ENCODE measurements around the gene TUBG2.

The TUBG2 gene

GRCh38 chr17:42677012-42677857 lies 18.2 kb downstream of the TUBG2 start:
- Mint-ChIP-seq H3K4me1 (peaks cover 40 to 82% of the 10 kb centered on the region in 2 donors), H3K36me3 (peaks cover 2 to 3% of the 10 kb centered on the region in 2 donors), H3K27ac (peak overlapping the region; percentile 85), H3K9me3 (peaks cover 0 to 2% of the 10 kb centered on the region in 2 donors), H3K27me3 (peaks cover 38 to 67% of the 10 kb centered on the region in 2 donors), H3K4me3 (peak overlapping the region; percentile 79 to 94)
- peak; percentile 80 to 81 for ATAC-seq (replicated peaks)
- peak; percentile 93 for DNase-seq

- DNase-seq, result peak; percentile 69
- Mint-ChIP-seq H3K9me3 (peaks cover 0 to 2% of the 10 kb centered on the region in 2 donors), H3K4me3 (peak overlapping the region; percentile 79 to 94)
These were observed 19.1 kb downstream of the TUBG2 start for GRCh38 chr17:42677921-42678781.

DNA sequence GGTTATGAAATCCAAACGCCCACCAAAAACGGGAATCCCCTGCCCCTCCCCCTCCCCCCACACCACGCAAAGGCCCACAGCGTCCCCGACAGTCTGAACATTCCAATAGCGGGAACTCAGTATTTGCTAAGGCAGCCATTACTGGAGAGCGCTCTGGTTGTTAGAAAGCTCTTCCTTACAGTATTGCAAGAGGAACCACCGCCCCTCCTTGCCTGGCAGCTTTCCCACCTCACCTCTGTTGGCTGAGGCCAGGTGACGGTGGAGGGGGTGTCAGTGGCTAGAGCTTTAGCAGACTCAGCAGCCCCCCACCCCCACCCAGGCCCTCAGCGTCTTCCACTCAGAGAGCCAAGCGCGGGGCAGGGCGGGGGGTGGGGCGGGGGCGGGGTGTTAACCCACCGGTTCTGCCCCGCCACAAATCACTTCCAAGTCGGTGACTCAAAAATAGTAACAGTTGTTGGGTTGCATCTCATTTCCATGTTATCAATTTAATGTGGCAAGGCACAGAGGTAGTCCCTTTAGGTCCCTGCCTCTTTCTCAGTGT lies 19.9 kb downstream of the TUBG2 start:
- DNase-seq (no peak), ATAC-seq (replicated peaks) (no peak)

More at GRCh38 chr17:42677921-42678781, 19.1 kb downstream of the TUBG2 start:
- Mint-ChIP-seq H3K4me1 (peaks cover 48 to 92% of the 10 kb centered on the region in 2 donors), H3K27me3 (peaks cover 46 to 68% of the 10 kb centered on the region in 2 donors), H3K27ac (peak overlapping the region; percentile 62), H3K36me3 (peaks cover 2 to 3% of the 10 kb centered on the region in 2 donors)
- ATAC-seq (replicated peaks), result peak; percentile 35 to 41

DNA sequence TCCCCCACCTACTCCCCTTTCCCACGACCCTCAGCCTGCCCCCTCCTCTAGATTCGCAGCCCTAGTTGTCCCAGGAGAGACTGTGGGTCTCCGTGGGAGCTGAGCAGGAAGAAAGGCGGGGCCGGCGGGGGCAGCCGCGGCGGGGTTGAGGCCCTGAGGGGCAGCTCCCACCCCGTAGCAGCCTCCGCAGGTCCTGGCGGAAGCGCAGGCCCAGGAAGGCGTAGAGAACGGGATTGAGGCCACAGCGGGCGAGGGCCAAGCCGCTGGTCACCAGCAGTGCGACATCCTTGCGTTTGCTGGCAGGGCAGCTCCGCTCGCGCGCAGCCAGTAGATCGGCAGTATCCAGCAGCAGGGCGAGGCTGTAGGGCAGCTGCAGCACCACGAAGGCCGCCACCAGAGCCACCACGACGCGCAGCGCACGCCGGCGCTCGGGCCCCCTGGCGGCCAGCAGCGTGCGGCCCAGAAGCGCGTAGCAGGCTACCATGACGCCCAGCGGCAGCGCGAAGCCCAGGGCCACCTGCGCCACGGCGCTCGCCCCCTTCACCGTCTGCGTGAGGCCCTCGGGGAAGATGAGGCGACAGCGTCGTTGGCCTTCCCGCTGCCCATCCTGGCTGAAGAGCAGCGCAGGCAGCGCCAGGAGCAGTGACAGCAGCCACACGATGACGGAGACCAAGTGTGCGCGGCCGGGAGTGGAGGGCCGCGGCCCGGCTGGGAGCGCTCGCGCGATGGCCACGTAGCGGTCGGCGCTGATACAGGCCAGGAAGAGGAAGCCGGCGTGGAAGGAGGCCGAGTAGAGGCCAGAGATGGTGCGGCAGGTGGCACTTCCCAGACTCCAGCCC lies 20.6 kb downstream of the TUBG2 start:
- DNase-seq, result peak; percentile 67
- peak; percentile 54 to 63 for ATAC-seq (replicated peaks)
- Mint-ChIP-seq H3K4me3 (peak overlapping the region; percentile 73 to 82), H3K9me3 (peaks cover 0 to 2% of the 10 kb centered on the region in 2 donors), H3K27me3 (peaks cover 44 to 69% of the 10 kb centered on the region in 2 donors), H3K4me1 (peaks cover 47 to 90% of the 10 kb centered on the region in 2 donors), H3K27ac (peak overlapping the region; percentile 85), H3K36me3 (peaks cover 2 to 6% of the 10 kb centered on the region in 2 donors)

More for the DNA sequence above, 19.9 kb downstream of the TUBG2 start:
- peaks cover 0 to 2% of the 10 kb centered on the region in 2 donors for H3K9me3 Mint-ChIP-seq
- peak overlapping the region; percentile 80 for H3K27ac Mint-ChIP-seq
- H3K4me1 Mint-ChIP-seq, result peaks cover 54 to 97% of the 10 kb centered on the region in 2 donors
- H3K4me3 Mint-ChIP-seq, result peak overlapping the region; percentile 73 to 82
- H3K36me3 Mint-ChIP-seq, result peaks cover 2 to 3% of the 10 kb centered on the region in 2 donors
- peaks cover 48 to 71% of the 10 kb centered on the region in 2 donors for H3K27me3 Mint-ChIP-seq

- ATAC-seq (replicated peaks) (no peak), DNase-seq (no peak)
- peaks cover 2 to 6% of the 10 kb centered on the region in 2 donors for H3K36me3 Mint-ChIP-seq
- no peak overlapping the region for H3K27ac Mint-ChIP-seq
- H3K4me3 Mint-ChIP-seq, result peak overlapping the region; percentile 73 to 82
- H3K9me3 Mint-ChIP-seq, result peaks cover 0 to 2% of the 10 kb centered on the region in 2 donors
- H3K27me3 Mint-ChIP-seq, result peaks cover 38 to 63% of the 10 kb centered on the region in 2 donors
- H3K4me1 Mint-ChIP-seq, result peaks cover 47 to 84% of the 10 kb centered on the region in 2 donors
These were observed 21.3 kb downstream of the TUBG2 start for GRCh38 chr17:42680331-42680808.

DNA sequence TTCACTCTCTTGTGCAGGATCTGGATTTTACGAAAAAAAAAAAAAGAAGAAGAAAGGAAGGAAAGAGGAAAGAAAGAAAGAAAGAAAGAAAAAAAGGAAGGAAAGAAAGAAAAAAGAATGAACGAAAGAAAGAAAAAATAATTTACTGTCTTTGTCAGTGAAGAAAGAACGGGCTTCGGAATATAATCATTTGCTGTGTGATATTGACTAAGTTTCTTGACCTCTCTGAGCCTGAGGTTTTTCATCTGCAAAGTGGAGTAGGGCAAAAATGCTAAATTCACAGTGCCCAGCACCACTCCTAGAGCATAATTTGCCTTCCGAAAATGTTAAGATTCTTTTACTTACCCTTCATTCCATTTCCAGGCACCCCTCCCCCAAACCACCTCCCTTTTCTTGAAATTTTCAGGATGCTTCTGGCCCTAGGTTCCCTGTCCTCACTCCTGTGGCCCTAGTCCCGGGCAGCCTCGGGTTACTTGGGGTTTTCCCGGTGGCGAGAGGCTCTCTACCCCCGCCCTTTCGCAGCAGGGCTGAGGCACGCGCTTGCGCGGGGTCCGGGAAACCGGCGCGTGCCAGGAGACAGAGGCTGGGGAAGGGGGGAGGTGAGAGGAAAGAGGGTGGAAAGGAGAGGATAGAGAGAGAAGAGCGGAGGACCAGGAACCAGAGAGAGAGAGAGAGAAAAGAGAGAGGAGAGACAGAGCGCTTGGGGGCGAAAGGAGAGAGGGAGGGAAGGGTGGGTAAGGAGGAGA lies 23.1 kb downstream of the TUBG2 start, which contains the start of gene CNTNAP1:
CNTNAP1 (plus strand) TSS at position 556 of the 746 bp plus-strand sequence. CDS start 299 bp downstream, outside the sequence.
- H3K27me3 Mint-ChIP-seq, result peaks cover 34 to 48% of the 10 kb centered on the region in 2 donors
- H3K27ac Mint-ChIP-seq, result peak within 1 kb of the TSS; percentile 69
- ATAC-seq (replicated peaks), result no peak
- peaks cover 0 to 2% of the 10 kb centered on the region in 2 donors for H3K9me3 Mint-ChIP-seq
- peaks cover 4 to 17% of the 10 kb centered on the region in 2 donors for H3K36me3 Mint-ChIP-seq
- DNase-seq, result no peak
- H3K4me1 Mint-ChIP-seq, result peaks cover 42 to 67% of the 10 kb centered on the region in 2 donors
- H3K4me3 Mint-ChIP-seq, result peak within 1 kb of the TSS; percentile 82 to 94

DNA sequence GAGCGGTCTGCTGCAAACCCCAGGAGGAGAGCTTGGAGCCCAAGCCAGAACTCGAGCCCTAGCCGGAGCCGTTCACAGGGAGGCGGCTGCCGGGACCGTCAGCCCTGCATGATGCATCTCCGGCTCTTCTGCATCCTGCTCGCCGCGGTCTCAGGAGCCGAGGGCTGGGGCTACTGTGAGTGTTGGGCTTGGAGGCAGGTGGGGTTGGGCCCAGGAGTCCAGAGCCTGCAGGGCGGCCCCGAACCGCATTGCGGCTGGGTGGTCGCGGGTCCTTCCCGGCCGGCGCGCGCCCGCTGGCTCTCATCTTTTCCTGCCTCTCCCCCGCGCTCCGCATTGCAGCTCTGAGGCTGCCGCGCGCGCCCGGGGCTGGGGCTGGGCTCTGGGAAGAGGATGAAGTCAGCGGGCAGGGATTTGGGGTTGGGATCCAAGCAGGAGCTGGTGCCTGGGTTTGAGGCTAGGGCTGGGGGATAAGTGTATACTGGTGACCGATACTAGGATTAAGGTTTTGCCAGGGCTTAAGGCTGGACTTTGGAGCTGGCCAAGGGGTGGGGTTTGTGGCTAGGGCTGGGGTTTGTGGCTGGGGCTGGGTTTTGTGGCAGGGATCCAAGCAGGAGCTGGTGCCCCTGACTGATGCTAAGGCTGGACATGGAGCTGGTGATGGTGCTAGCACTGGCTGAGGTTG lies 23.8 kb downstream of the TUBG2 start:
- H3K4me1 Mint-ChIP-seq, result peaks cover 41 to 60% of the 10 kb centered on the region in 2 donors
- peak overlapping the region; percentile 82 to 94 for H3K4me3 Mint-ChIP-seq
- peaks cover 4 to 19% of the 10 kb centered on the region in 2 donors for H3K36me3 Mint-ChIP-seq
- peaks cover 0 to 2% of the 10 kb centered on the region in 2 donors for H3K9me3 Mint-ChIP-seq
- peak overlapping the region; percentile 0 for H3K27ac Mint-ChIP-seq
- no peak for DNase-seq
- peak in 1 of 2 donors; percentile 18 for ATAC-seq (replicated peaks)
- H3K27me3 Mint-ChIP-seq, result peaks cover 34 to 48% of the 10 kb centered on the region in 2 donors

GRCh38 chr17:42683407-42684034 lies 24.4 kb downstream of the TUBG2 start:
- DNase-seq (no peak), ATAC-seq (replicated peaks) (peak in 1 of 2 donors; percentile 10)
- peaks cover 34 to 48% of the 10 kb centered on the region in 2 donors for H3K27me3 Mint-ChIP-seq
- peak overlapping the region; percentile 82 to 94 for H3K4me3 Mint-ChIP-seq
- H3K4me1 Mint-ChIP-seq, result peaks cover 37 to 54% of the 10 kb centered on the region in 2 donors
- peaks cover 0 to 2% of the 10 kb centered on the region in 2 donors for H3K9me3 Mint-ChIP-seq
- peak overlapping the region; percentile 62 for H3K27ac Mint-ChIP-seq
- peaks cover 4 to 19% of the 10 kb centered on the region in 2 donors for H3K36me3 Mint-ChIP-seq

DNA sequence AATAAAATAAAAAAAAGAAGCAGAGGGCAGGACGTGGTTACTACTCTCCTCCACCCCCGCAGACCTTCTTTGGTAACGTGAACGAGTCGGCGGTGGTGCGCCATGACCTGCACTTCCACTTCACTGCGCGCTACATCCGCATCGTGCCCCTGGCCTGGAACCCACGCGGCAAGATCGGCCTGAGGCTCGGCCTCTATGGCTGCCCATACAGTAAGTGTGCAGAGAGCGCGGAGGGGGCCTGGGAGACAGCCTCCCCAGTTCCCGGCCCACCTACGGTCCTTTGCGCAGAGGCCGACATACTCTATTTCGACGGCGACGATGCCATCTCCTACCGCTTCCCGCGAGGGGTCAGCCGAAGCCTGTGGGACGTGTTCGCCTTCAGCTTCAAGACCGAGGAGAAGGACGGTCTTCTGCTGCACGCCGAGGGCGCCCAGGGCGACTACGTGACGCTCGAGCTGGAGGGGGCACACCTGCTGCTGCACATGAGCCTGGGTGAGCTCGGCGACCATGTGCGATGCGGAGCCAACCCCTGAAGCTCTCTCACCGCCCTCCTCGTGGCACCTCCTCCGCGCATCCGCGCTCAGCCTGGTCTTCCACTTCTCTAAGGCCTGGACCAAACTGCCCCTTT lies 26.0 kb downstream of the TUBG2 start:
- H3K36me3 Mint-ChIP-seq, result peaks cover 2 to 16% of the 10 kb centered on the region in 2 donors
- DNase-seq (no peak), ATAC-seq (replicated peaks) (no peak)
- H3K9me3 Mint-ChIP-seq, result no peaks in the 10 kb centered on the region
- no peak overlapping the region for H3K27ac Mint-ChIP-seq
- H3K27me3 Mint-ChIP-seq, result peaks cover 30 to 44% of the 10 kb centered on the region in 2 donors
- no peak overlapping the region for H3K4me3 Mint-ChIP-seq
- H3K4me1 Mint-ChIP-seq, result peaks cover 33 to 39% of the 10 kb centered on the region in 2 donors

DNA sequence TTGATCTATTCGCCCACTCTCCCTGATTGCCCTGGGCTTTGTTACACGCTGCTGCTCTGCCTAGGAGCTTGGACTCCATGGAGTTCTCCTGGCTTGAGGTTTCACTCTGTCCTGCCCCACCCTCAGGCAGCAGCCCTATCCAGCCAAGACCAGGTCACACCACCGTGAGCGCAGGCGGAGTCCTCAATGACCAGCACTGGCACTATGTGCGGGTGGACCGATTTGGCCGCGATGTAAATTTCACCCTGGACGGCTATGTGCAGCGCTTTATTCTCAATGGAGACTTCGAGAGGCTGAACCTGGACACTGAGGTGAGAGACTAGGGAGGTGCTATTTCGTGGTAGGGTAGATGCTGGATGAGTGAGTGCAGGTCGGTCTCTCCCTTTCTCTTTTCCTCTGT lies 26.7 kb downstream of the TUBG2 start:
- Mint-ChIP-seq H3K9me3 (no peaks in the 10 kb centered on the region), H3K27ac (peak overlapping the region; percentile 22), H3K4me1 (peaks cover 28 to 31% of the 10 kb centered on the region in 2 donors), H3K27me3 (peaks cover 26 to 36% of the 10 kb centered on the region in 2 donors), H3K4me3 (no peak overlapping the region), H3K36me3 (peaks cover 2 to 16% of the 10 kb centered on the region in 2 donors)
- ATAC-seq (replicated peaks), result no peak
- DNase-seq, result no peak

DNA sequence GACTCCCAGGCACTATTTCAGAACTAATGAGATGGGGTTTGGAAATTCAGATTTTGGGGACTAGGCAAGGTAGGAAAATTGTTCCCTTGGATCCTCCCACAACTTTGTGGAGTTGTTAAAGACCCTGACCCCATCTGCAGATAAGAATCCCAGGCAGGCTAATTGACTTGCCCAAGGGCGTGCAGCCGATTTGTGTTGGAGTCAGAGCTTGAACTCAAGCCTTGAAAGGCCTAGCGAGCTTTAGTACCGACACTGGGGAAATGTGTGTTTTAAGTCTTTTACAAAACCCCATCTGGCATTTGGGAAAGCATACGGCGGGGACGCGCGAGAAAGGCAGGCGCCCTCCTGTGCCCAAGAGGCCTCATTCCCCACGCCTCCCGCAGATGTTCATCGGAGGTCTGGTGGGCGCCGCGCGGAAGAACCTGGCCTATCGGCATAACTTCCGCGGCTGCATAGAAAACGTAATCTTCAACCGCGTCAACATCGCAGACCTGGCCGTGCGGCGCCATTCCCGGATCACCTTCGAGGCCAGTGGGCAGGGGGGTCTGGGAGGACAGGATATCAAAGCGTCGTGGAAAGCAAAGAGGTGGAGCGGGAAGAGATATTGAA lies 27.5 kb downstream of the TUBG2 start:
- Mint-ChIP-seq H3K4me3 (no peak overlapping the region), H3K36me3 (peaks cover 2 to 16% of the 10 kb centered on the region in 2 donors), H3K9me3 (no peaks in the 10 kb centered on the region), H3K4me1 (peaks cover 24% of the 10 kb centered on the region in 2 donors), H3K27ac (no peak overlapping the region), H3K27me3 (peaks cover 20 to 29% of the 10 kb centered on the region in 2 donors)
- ATAC-seq (replicated peaks), result no peak
- DNase-seq, result no peak

Measured in stimulated activated naive B cell treated with anti-CD40 and anti-IgM and Interleukin-4, amounts not matched to agents 10 μg/mL and 1 μg/mL and 100 μg/mL, for 72 hours (primary cell).